Measurements from ENCODE around the gene COQ8B. TPM values are rescaled to one million over a fixed set of nuclear protein-coding genes. Genes with fewer than 3 reads are reported as not detected.
A peak's percentile ranks its signal among the peaks of the same experiment; 100 is the strongest.

The COQ8B gene
- total RNA-seq, 1 donor from 2014 or later = 27.7 TPM

DNA sequence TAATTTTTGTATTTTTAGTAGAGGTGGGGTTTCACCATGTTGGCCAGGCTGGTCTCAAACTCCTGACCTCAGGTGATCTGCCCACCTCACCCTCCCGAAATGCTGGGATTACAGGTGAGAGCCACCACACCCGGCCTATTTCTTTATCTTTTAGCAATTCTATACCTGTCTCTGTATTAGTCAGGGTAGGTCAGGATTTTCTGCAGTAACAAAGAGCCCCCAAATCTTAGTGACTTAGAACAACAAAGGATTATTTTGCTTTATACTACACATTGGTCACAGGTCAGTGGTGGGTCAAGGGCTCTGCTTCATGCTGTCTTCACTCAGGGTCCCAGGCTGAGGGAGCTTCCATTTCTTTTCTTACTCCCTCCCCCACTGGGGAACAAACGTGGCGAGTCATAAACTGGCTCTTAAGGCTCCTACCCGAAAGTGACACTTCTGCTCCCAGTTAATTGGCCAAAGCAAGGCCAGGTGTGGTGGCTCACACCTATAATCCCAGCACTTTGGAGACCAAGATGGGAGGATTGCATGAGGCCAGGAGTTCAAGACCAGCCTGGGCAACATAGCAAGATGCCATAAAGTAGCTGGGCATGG, 7.1 kb upstream of the COQ8B start:
- no peaks in the 10 kb centered on the region for H3F3A ChIP-seq (ENCODE audit: low read depth)
- no peak overlapping the region for H2AFZ ChIP-seq (replicated peaks)
- no peak overlapping the region for H3K9ac ChIP-seq
- no peak for DNase-seq (ENCODE audit: low spot score)
- no peak overlapping the region for H3K27ac ChIP-seq
- peaks cover 24% of the 10 kb centered on the region for H3K79me2 ChIP-seq (ENCODE audit: low read depth)
- H4K20me1 ChIP-seq (ENCODE audit: low read depth) = peaks cover 21% of the 10 kb centered on the region
- Mint-ChIP-seq H3K9me3 (no peaks in the 10 kb centered on the region), H3K27ac (no peak overlapping the region), H3K4me3 (no peak overlapping the region), H3K4me1 (peaks cover 18% of the 10 kb centered on the region), H3K36me3 (peaks cover 28% of the 10 kb centered on the region), H3K27me3 (ENCODE audit: insufficient read depth, low read depth) (peaks cover 4% of the 10 kb centered on the region)
- H3K9me3 ChIP-seq (ENCODE audit: low read depth) = no peaks in the 10 kb centered on the region
- H3K4me2 ChIP-seq = no peak overlapping the region
- no peak for TF ChIP-seq EZH2phosphoT487 (IDR thresholded peaks at IDR 0.05)
- no peak for TF ChIP-seq EZH2 (IDR thresholded peaks at IDR 0.05)
- H3K4me1 ChIP-seq = peaks cover 10% of the 10 kb centered on the region
- H3K4me3 ChIP-seq = no peak overlapping the region
- no peaks in the 10 kb centered on the region for H3K36me3 ChIP-seq
- no peaks in the 10 kb centered on the region for H3K27me3 ChIP-seq

DNA sequence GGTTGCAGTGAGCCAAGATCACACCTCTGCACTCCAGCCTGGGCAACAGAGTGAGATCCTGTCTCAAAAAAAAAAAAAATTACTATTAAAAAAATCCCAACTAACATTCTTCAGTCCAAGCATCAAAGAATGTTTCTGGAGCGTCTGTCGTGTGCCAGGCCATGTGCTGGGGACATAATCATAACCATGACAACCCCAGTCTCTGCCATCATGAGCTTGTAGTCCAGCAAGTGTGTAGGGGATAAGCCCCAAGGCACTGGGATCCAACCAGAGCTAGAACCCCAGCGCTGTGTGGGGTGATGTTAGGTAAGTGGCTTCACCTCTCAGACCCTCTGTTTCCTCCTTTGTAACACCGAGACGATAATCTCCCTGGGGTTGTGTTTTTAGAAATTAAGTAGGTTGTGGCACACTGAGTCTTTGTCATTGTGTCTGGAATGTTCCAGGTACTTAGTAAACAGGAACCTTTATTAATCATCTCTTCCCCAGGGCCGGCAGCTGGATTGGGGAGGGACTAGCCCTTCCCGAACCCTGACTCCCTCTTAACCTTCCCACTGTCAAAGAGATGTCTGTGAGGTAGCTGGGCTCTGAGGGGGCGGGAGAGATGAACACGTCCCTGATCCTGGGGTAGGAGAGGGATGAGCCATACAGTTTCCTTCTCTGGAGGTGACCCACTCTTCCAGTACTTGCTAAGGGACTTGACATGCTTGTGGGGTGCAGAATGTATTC, 5.4 kb upstream of the COQ8B start:
- Histone ChIP-seq H3K9me3 (ENCODE audit: low read depth) (no peaks in the 10 kb centered on the region), H3K9ac (no peak overlapping the region), H2AFZ (replicated peaks) (no peak overlapping the region), H3K27ac (no peak overlapping the region), H4K20me1 (ENCODE audit: low read depth) (peaks cover 34% of the 10 kb centered on the region), H3K4me2 (no peak overlapping the region), H3K4me3 (no peak overlapping the region), H3K36me3 (no peaks in the 10 kb centered on the region), H3K79me2 (ENCODE audit: low read depth) (peaks cover 39% of the 10 kb centered on the region), H3F3A (ENCODE audit: low read depth) (peaks cover 9% of the 10 kb centered on the region), H3K4me1 (peaks cover 16% of the 10 kb centered on the region), H3K27me3 (no peaks in the 10 kb centered on the region)
- peaks cover 24% of the 10 kb centered on the region for H3K4me1 Mint-ChIP-seq
- TF ChIP-seq EZH2 (IDR thresholded peaks at IDR 0.05) = no peak
- TF ChIP-seq, protein P1, sequence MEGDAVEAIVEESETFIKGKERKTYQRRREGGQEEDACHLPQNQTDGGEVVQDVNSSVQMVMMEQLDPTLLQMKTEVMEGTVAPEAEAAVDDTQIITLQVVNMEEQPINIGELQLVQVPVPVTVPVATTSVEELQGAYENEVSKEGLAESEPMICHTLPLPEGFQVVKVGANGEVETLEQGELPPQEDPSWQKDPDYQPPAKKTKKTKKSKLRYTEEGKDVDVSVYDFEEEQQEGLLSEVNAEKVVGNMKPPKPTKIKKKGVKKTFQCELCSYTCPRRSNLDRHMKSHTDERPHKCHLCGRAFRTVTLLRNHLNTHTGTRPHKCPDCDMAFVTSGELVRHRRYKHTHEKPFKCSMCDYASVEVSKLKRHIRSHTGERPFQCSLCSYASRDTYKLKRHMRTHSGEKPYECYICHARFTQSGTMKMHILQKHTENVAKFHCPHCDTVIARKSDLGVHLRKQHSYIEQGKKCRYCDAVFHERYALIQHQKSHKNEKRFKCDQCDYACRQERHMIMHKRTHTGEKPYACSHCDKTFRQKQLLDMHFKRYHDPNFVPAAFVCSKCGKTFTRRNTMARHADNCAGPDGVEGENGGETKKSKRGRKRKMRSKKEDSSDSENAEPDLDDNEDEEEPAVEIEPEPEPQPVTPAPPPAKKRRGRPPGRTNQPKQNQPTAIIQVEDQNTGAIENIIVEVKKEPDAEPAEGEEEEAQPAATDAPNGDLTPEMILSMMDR (IDR thresholded peaks at IDR 0.05) = no peak
- TF ChIP-seq EZH2phosphoT487 (IDR thresholded peaks at IDR 0.05) = no peak
- H3K9me3 Mint-ChIP-seq = no peaks in the 10 kb centered on the region
- no peak overlapping the region for H3K4me3 Mint-ChIP-seq
- DNase-seq (ENCODE audit: low spot score) = no peak
- H3K36me3 Mint-ChIP-seq = peaks cover 26% of the 10 kb centered on the region
- peaks cover 6% of the 10 kb centered on the region for H3K27me3 Mint-ChIP-seq (ENCODE audit: insufficient read depth, low read depth)
- H3K27ac Mint-ChIP-seq = peak overlapping the region; percentile 61

DNA sequence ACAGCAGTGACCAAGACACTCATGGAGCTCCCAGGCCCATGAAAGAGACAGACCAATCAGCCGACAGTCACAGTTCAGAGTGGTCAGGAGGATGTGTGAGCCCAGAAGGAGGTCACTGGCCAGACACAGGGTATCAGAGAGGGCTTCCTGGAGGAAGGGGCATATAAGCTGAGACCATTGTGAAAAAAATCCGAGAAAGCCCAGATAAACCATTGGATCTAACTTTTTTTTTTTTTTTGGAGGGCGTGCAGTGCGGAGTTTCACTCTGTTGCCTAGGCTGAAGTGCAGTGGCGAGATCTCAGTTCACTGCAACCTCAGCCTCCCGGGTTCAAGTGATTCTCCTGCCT, 4.4 kb upstream of the COQ8B start:
- no peak for DNase-seq (ENCODE audit: low spot score)
- peaks cover 43% of the 10 kb centered on the region for H3K79me2 ChIP-seq (ENCODE audit: low read depth)
- no peaks in the 10 kb centered on the region for H3K9me3 ChIP-seq (ENCODE audit: low read depth)
- Mint-ChIP-seq H3K27ac (no peak overlapping the region), H3K9me3 (no peaks in the 10 kb centered on the region), H3K4me3 (peak overlapping the region; percentile 6), H3K36me3 (peaks cover 26% of the 10 kb centered on the region), H3K4me1 (peaks cover 24% of the 10 kb centered on the region), H3K27me3 (ENCODE audit: insufficient read depth, low read depth) (peaks cover 6% of the 10 kb centered on the region)
- H3K27ac ChIP-seq = no peak overlapping the region
- H2AFZ ChIP-seq (replicated peaks) = no peak overlapping the region
- H3K36me3 ChIP-seq = no peaks in the 10 kb centered on the region
- H4K20me1 ChIP-seq (ENCODE audit: low read depth) = peaks cover 34% of the 10 kb centered on the region
- H3K4me3 ChIP-seq = no peak overlapping the region
- peaks cover 13% of the 10 kb centered on the region for H3F3A ChIP-seq (ENCODE audit: low read depth)
- H3K4me1 ChIP-seq = peaks cover 16% of the 10 kb centered on the region
- TF ChIP-seq EZH2phosphoT487 (IDR thresholded peaks at IDR 0.05) = no peak
- TF ChIP-seq, protein P1 (IDR thresholded peaks at IDR 0.05) = no peak
- TF ChIP-seq EZH2 (IDR thresholded peaks at IDR 0.05) = no peak
- H3K4me2 ChIP-seq = no peak overlapping the region
- H3K27me3 ChIP-seq = no peaks in the 10 kb centered on the region
- no peak overlapping the region for H3K9ac ChIP-seq

DNA sequence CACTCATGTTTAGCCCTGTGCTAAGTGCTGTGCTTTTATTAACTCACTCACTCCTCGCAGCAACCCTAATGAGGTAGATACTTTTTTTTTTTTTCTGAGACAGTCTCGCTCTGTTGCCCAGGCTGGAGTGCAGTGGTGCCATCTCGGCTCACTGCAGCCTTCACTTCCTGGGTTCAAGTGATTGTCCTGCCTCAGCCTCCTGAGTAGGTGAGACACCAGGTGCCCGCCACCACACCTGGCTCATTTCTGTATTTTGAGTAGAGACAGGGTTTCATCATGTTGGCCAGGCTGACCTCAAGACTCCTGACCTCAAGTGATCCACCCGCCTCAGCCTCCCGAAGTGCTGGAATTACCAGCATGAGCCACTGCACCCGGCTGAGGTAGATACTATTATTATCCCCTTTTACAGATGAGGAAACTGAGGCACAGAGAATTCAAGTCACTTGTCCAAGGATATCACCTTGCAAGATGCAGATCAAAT, 2.8 kb upstream of the COQ8B start:
- no peak overlapping the region for H3K27ac Mint-ChIP-seq
- no peaks in the 10 kb centered on the region for H3K9me3 Mint-ChIP-seq
- no peaks in the 10 kb centered on the region for H3K27me3 ChIP-seq
- peaks cover 23% of the 10 kb centered on the region for H3F3A ChIP-seq (ENCODE audit: low read depth)
- peaks cover 53% of the 10 kb centered on the region for H3K79me2 ChIP-seq (ENCODE audit: low read depth)
- peak overlapping the region; percentile 78 for H3K4me2 ChIP-seq
- DNase-seq (ENCODE audit: low spot score) = no peak
- H3K27ac ChIP-seq = no peak overlapping the region
- peaks cover 11% of the 10 kb centered on the region for H3K27me3 Mint-ChIP-seq (ENCODE audit: insufficient read depth, low read depth)
- peaks cover 34% of the 10 kb centered on the region for H4K20me1 ChIP-seq (ENCODE audit: low read depth)
- H3K4me1 Mint-ChIP-seq = peaks cover 37% of the 10 kb centered on the region
- H3K36me3 ChIP-seq = no peaks in the 10 kb centered on the region
- peak overlapping the region; percentile 72 for H3K4me3 Mint-ChIP-seq
- H3K4me1 ChIP-seq = peaks cover 16% of the 10 kb centered on the region
- H3K36me3 Mint-ChIP-seq = peaks cover 20% of the 10 kb centered on the region
- H3K9ac ChIP-seq = no peak overlapping the region
- H3K4me3 ChIP-seq = peak overlapping the region; percentile 65
- no peaks in the 10 kb centered on the region for H3K9me3 ChIP-seq (ENCODE audit: low read depth)
- TF ChIP-seq EZH2phosphoT487 (IDR thresholded peaks at IDR 0.05) (no peak), EZH2 (IDR thresholded peaks at IDR 0.05) (no peak)
- TF ChIP-seq, protein P1 (IDR thresholded peaks at IDR 0.05) = no peak
- no peak overlapping the region for H2AFZ ChIP-seq (replicated peaks)

All from neural progenitor cell (in vitro differentiated cells).